DOHH2 (cell line): ENCODE measurements around the gene GRHPR.
"Not testable (repeated sequence)": the region's sequence is repeated elsewhere in the genome, so short reads cannot be mapped to it uniquely, and the experiment has no call there.

Experiments
- H3F3A ChIP-seq: fragments of 200-600 bp; sonication (generic), shearing (Covaris generic); 2 replicates; pipeline ENCODE4 v1.6.0; 2016; ENCODE audit warnings: antibody characterized with exemption, mild to moderate bottlenecking; ENCODE audit not compliant: control insufficient read depth, insufficient read depth
- H3K27ac ChIP-seq: fragments of 200-600 bp; sonication (generic); 2 replicates; pipeline ENCODE4 v1.5.1; 2014; ENCODE audit warnings: low read depth, mild to moderate bottlenecking, low read length, moderate library complexity
- H3K27me3 ChIP-seq: fragments of 200-600 bp; sonication (generic); 2 replicates; pipeline ENCODE4 v1.6.1; 2014; ENCODE audit warnings: mild to moderate bottlenecking, low read length, mixed read lengths; ENCODE audit not compliant: control insufficient read depth
- H3K36me3 ChIP-seq: fragments of 200-600 bp; sonication (generic); 2 replicates; pipeline ENCODE4 v1.6.1; 2014; ENCODE audit warnings: mild to moderate bottlenecking, low read length, moderate library complexity, mixed read lengths; ENCODE audit not compliant: control insufficient read depth
- H3K4me1 ChIP-seq: fragments of 200-600 bp; sonication (generic); 2 replicates; pipeline ENCODE4 v1.6.1; 2014; ENCODE audit warnings: mild to moderate bottlenecking, low read length, mixed read lengths; ENCODE audit not compliant: control insufficient read depth
- H3K4me2 ChIP-seq: fragments of 200-600 bp; sonication (generic); 2 replicates; pipeline ENCODE4 v1.6.0; 2014; ENCODE audit warnings: mild to moderate bottlenecking, low read length, moderate library complexity
- H3K4me3 ChIP-seq: fragments of 200-600 bp; sonication (generic); 2 replicates; pipeline ENCODE4 v1.5.1; 2014; ENCODE audit warnings: mild to moderate bottlenecking, low read length, mixed read lengths
- H3K79me2 ChIP-seq: fragments of 200-600 bp; sonication (generic); 2 replicates; pipeline ENCODE4 v1.6.1; 2014; ENCODE audit warnings: mild to moderate bottlenecking, low read length, mixed read lengths; ENCODE audit not compliant: control insufficient read depth
- H3K9me2 ChIP-seq: fragments of 200-600 bp; sonication (generic); replicated peaks from 2 replicates; pipeline ENCODE4 v1.6.1; 2014; ENCODE audit warnings: mild to moderate bottlenecking, low read length, mixed read lengths; ENCODE audit not compliant: control insufficient read depth
- H3K9me3 ChIP-seq: fragments of 200-600 bp; sonication (generic); 2 replicates; pipeline ENCODE4 v1.6.1; 2014; ENCODE audit warnings: antibody characterized with exemption, low read length, mixed read lengths; ENCODE audit not compliant: control insufficient read depth, insufficient read depth
- H4K20me1 ChIP-seq: fragments of 200-600 bp; sonication (generic); 2 replicates; pipeline ENCODE4 v1.6.0; 2014; ENCODE audit warnings: low read depth, mild to moderate bottlenecking, antibody characterized with exemption, low read length, moderate library complexity; ENCODE audit not compliant: control insufficient read depth, insufficient read depth
- EZH2phosphoT487 ChIP-seq: fragments of 200-600 bp; sonication (generic); IDR thresholded peaks from 2 replicates; pipeline ENCODE4 v1.6.1; 2017; ENCODE audit warnings: borderline replicate concordance, mild to moderate bottlenecking, antibody characterized with exemption, low read length, moderate library complexity, mixed read lengths
- TF ChIP-seq, protein P1 (sequence below): fragments of 200-600 bp; sonication (generic); IDR thresholded peaks from one replicate; pipeline ENCODE4 v1.5.1; 2014; ENCODE audit warnings: antibody characterized with exemption, mild to moderate bottlenecking, low read depth, low read length; ENCODE audit not compliant: poor library complexity, severe bottlenecking

The GRHPR gene

DNA sequence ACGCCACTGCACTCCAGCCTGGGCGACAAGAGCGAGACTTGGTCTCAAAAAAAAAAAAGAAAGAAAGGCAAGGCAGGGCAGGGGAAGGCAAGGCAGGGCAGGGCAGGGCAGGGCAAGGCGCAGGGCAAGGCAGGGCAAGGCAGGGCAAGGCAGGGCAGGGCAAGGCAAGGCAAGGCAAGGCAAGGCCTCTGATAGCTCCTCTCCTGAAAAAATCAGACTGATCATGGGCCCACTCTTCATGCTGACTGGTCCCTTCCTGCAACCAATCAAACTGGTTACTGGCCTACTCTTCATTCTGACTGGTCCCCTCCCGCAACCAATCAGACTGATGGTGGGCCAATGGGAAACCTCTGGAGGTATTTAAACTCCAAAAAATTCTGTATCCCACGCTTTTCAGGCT, 46.1 kb downstream of the GRHPR start:
- peaks cover 20% of the 10 kb centered on the region for H3K4me1 ChIP-seq
- H3K4me3 ChIP-seq = no peak overlapping the region
- H3F3A ChIP-seq = peaks cover 12% of the 10 kb centered on the region
- H3K4me2 ChIP-seq = no peak overlapping the region
- H3K9me3 ChIP-seq = no peaks in the 10 kb centered on the region
- TF ChIP-seq EZH2phosphoT487 = no peak
- TF ChIP-seq, protein P1, sequence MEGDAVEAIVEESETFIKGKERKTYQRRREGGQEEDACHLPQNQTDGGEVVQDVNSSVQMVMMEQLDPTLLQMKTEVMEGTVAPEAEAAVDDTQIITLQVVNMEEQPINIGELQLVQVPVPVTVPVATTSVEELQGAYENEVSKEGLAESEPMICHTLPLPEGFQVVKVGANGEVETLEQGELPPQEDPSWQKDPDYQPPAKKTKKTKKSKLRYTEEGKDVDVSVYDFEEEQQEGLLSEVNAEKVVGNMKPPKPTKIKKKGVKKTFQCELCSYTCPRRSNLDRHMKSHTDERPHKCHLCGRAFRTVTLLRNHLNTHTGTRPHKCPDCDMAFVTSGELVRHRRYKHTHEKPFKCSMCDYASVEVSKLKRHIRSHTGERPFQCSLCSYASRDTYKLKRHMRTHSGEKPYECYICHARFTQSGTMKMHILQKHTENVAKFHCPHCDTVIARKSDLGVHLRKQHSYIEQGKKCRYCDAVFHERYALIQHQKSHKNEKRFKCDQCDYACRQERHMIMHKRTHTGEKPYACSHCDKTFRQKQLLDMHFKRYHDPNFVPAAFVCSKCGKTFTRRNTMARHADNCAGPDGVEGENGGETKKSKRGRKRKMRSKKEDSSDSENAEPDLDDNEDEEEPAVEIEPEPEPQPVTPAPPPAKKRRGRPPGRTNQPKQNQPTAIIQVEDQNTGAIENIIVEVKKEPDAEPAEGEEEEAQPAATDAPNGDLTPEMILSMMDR = no peak
- H3K27ac ChIP-seq = no peak overlapping the region
- H4K20me1 ChIP-seq = 0 out of 2 replicates have a peak, but pooled peaks cover 5% of the 10 kb centered on the region
- H3K79me2 ChIP-seq = peaks cover 14% of the 10 kb centered on the region
- peaks cover 11% of the 10 kb centered on the region; the same call in 1 of the 2 replicates for H3K36me3 ChIP-seq
- no peaks in the 10 kb centered on the region for H3K27me3 ChIP-seq
- H3K9me2 ChIP-seq = no peaks in the 10 kb centered on the region

DNA sequence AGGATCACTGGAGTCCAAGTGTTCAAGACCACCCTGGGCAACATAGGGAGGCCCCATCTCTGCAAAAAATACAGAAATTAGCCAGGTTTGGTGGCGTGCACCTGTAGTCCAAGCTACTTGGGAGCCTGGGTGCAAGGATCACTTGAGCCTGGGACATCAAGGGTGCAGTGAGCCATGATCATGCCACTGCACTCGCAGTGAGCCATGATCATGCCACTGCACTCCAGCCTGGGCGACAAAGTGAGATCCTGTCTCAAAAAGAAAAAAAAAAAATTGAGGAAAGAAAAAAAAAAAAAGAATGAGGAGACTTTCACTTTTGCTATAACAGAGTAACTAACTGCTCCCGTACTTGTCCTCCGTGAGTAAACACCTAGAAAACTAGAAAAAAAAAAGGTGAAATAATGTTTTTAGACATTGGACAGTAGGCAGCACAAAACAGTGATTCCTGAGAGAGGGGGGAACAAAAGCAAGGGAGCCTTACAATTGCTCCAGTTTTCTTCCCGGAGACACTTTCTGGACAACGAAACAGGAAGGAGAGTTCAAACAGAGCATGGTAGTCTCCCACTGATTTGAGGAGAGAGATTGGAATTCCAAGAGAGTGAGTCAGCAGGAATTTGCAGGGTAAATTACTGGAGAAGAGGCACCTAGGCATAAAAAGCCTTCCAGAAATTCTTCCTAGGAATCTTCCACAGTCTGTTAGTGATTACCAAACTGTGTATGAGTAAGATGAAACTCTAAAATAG, 49.6 kb downstream of the GRHPR start:
- peaks cover 5% of the 10 kb centered on the region for H3K4me1 ChIP-seq
- no peaks in the 10 kb centered on the region for H3K36me3 ChIP-seq
- H3K9me2 ChIP-seq = no peaks in the 10 kb centered on the region
- no peak overlapping the region for H3K27ac ChIP-seq
- TF ChIP-seq, protein P1 = no peak
- no peak for TF ChIP-seq EZH2phosphoT487
- H4K20me1 ChIP-seq = no peaks in the 10 kb centered on the region
- peaks cover 12% of the 10 kb centered on the region for H3F3A ChIP-seq
- no peak overlapping the region for H3K4me3 ChIP-seq
- H3K79me2 ChIP-seq = no peaks in the 10 kb centered on the region
- H3K27me3 ChIP-seq = no peaks in the 10 kb centered on the region
- peaks cover 10% of the 10 kb centered on the region; the same call in 1 of the 2 replicates for H3K9me3 ChIP-seq
- H3K4me2 ChIP-seq = 0 out of 2 replicates have a peak overlapping the region, but pooled peaks have one; percentile 34

DNA sequence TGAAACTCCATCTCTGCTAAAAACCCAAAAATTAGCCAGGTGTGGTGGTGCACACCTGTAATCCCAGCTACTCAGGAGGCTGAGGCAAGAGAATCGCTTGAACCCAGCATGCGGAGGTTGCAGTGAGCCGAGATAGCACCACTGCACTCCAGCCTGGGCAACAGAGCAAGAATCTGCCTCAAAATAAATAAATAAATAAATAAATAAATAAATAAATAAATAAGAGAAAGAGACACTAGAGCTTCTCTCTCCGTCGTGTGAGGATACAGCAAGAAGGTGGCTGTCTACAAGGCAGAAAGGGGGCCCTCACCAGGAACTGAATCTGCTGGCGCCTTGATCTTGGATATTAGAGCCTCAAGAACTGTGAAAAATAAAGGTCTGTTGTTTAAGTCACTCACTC, 51.5 kb downstream of the GRHPR start:
- Histone ChIP-seq H3K4me1 (peaks cover 16% of the 10 kb centered on the region), H3F3A (peaks cover 12% of the 10 kb centered on the region), H3K9me3 (peaks cover 10% of the 10 kb centered on the region; the same call in 1 of the 2 replicates)
- not testable (repeated sequence) for H3K27me3 ChIP-seq, H4K20me1 ChIP-seq, H3K9me2 ChIP-seq, H3K27ac ChIP-seq, H3K79me2 ChIP-seq, H3K36me3 ChIP-seq, H3K4me3 ChIP-seq, H3K4me2 ChIP-seq

DNA sequence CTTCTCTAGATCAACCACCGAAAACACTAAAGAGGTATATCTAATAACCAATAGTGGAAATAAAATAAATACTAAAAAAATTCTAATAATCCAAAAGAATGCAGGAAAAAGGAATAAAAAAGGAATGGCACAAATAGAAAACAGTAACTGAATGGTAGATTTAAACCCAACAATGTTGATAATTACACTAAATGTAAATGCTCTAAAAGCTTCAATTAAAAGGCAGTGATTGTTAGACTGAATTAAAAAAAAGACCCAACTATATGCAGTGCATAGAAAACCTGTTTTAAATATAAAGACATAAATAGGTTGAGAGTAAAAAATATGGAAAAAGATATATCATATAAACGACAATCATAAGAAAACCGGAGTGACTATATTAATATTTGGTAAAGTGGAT, 51.9 kb downstream of the GRHPR start:
- Histone ChIP-seq H4K20me1 (no peaks in the 10 kb centered on the region), H3K27ac (no peak overlapping the region), H3K9me2 (no peaks in the 10 kb centered on the region), H3K4me3 (no peak overlapping the region), H3K4me2 (no peak overlapping the region), H3K36me3 (no peaks in the 10 kb centered on the region), H3K9me3 (peaks cover 10% of the 10 kb centered on the region; the same call in 1 of the 2 replicates), H3K4me1 (peaks cover 16% of the 10 kb centered on the region), H3K79me2 (no peaks in the 10 kb centered on the region), H3F3A (peaks cover 12% of the 10 kb centered on the region), H3K27me3 (no peaks in the 10 kb centered on the region)
- no peak for TF ChIP-seq EZH2phosphoT487
- TF ChIP-seq, protein P1 = no peak
